UCSD-AML1 (cell line): ENCODE results near the gene HLA-DQB2.
"Not testable (repeated sequence)": the region's sequence is repeated elsewhere in the genome, so short reads cannot be mapped to it uniquely, and the experiment has no call there.

Source experiments
- DNase-seq: peaks from one replicate; lab custom pipeline; 2025; ENCODE audit not compliant: unreplicated experiment; lab: John Stamatoyannopoulos, UW

The HLA-DQB2 gene

DNA sequence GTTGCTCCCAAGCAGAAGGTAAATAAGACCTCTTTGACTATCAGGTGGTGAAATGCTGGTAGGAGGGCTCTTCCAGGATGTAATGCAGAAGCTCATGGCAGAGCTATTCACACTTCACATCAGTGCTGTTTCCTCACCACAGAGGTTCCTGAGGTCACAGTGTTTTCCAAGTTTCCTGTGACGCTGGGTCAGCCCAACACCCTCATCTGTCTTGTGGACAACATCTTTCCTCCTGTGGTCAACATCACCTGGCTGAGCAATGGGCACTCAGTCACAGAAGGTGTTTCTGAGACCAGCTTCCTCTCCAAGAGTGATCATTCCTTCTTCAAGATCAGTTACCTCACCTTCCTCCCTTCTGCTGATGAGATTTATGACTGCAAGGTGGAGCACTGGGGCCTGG is 17.7 kb downstream of the HLA-DQB2 start:
- DNase-seq, result not testable (repeated sequence)

DNA sequence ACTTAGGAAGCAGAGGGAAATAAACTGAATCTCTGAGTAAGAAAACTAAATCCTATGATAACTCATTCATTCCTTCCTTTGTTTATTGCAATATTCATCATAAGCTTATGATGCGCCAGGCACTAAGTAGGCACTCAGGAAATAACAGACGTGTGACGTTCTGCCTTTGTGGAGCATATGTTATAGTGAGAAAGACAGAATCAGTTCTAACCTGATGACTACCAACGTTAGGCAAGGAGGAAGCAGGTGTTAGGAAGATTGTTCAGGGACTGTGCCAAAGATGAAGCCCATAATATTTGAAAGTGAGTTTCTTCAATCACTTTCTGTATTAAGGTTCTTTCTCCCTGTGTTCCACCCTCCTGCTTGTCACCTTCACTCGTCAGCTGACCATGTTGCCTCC is 18.6 kb downstream of the HLA-DQB2 start:
- no peak for DNase-seq

DNA sequence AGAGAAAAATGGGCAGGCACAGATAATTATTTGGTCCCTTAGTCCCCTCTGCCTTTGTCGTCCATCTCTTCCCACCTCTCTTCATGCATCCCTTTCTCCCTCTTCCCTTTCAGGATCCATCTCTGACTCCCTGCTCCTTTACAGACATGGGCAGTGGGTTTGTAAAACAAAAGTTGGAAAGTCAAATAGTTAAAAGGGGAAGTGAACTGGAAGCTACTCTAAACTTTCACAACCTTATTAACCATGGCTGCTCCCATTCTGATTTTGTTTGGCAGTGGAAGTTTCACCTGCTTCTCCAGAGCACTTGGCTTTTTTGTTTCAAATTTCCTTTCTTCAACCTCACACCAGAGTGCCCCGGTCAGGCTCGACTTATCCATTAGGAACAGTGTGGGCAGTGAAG is 21.0 kb downstream of the HLA-DQB2 start:
- DNase-seq, result no peak

DNA sequence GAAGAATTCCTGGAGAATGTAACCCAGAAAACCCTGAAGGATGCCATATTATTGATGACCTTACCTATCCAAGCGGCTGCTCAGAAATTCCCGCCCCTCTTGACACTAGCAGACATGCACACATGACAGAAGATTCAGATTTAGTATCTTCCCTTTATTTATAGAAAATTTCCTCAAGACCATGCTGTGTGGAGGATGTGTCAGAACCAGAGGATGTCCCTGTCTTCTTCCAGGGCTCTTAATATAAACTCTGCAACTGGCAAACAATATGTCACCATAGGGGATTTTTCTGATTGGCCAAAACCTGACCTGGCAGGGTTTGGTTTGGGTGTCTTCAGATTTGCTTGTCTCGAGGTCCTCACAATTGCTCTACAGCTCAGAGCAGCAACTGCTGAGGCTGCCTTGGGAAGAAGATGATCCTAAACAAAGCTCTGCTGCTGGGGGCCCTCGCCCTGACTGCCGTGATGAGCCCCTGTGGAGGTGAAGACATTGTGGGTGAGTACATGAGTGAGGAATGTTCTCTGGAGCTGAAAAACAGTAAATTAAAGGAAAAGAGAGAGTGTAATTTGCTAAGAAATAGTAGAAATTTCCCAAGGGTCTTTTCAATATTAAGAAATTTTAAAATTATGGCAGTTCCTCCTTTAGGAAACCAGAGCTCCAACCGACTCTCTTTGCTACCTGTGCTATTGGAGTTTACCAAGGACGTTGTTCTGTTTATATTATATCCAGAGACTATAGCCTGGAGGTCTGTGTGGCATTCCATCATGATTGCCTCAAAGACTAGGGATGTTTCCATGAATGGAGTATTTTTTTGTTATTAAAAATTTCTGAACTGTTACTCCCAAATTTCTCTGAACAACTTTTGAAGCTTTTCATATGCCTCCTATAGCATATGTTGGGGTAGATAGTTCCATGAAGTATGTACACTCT is 22.0 kb downstream of the HLA-DQB2 start, which contains the start of gene HLA-DQA2:
Gene HLA-DQA2 (plus strand): TSS at position 361 of the 930 bp plus-strand sequence. CDS start 53 bp downstream, at position 414.
- no peak for DNase-seq

DNA sequence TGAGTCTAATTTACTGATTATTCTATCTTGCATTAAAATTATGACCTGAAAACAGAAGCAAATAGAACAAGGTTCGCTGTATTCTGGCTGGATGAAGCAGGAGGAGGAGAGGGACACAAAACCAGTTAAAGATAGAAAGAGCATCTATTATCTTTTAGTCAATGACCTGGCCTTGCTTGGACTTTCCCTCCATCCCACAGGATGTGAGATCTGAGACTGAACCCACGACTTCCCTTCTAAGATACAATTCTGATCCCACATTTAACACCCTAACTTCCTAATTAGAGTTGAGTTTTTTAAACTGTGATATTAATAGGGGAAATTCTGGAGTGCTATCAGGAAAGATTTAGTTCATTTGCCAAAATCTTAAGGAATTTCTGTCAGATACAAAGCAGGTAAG is 25.2 kb downstream of the HLA-DQB2 start:
- no peak for DNase-seq

DNA sequence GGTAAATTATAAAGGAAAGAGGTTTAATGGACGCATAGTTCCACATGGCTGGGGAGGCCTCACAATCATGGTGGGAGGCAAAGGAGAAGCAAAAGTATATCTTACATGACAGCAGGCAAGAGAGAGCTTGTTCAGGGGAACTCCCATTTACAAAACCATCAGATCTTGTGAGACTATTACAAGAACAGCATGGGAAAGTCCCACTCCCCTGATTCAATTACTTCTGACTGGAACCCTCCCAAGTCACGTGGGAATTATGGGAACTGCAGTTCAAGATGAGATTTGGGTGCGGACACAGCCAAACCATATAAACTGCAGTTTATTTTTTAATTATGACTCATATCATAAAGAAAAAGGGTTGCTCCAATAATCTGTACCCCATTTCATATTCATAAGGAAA is 44.5 kb downstream of the HLA-DQB2 start:
- no peak for DNase-seq

DNA sequence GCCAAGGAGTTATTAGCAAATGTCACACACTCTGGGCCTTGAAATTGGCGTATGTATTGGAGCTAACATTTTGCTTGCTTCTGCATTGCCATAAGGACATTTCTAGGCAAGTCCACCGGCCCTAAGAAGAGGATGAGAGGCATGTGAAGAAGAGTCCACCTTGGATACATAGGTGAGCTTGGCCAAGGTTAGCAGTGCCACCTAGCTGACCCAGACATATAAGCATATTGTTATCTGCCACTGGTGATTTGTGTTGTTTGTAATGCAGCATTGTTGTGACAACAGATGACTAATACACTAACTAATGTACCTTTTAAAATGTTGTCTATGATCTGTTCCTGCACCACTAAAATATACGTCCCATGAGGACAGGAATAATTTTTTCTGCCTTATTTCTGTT is 46.9 kb downstream of the HLA-DQB2 start:
- DNase-seq, result no peak

DNA sequence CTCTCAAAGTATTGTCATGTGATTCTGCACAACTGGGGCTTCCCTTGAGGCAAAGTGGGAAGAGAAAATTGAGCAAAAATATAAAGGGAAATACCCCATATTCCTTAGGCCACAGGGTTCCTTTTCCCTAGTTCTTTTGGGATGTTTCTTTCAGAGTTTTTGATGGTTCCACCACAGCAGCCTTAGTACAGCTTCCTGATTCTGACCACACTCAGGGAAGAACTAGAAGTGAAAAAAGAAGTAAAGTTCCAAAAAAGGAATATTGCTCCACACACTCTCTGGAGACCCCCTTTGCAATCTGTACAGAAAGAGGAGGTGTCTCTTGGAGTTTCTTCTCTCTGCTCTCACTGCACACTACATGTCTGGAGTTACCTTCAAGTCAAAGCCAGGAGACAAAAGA is 50.1 kb downstream of the HLA-DQB2 start:
- no peak for DNase-seq

DNA sequence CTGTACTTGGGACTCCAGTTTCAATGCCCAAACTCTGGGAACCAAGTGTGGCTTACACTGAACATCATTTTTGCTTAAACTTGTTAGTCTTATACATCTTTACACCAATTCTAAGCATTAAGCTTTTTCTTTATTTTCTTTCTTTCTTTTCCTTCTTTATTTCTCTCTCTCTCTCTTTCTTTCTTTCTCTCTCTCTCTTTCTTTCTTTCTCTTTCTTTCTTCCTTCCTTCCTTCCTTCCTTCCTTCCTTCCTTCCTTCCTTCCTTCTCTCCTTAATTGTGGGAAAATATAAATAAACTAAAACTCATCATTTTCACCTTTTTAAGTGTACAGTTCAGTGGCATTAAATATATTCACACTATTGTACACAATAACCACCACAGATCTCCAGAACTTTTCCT is 53.7 kb downstream of the HLA-DQB2 start:
- DNase-seq, result no peak
